IMR-90 (cell line): ENCODE measurements around the gene TSEN15. TPM values are rescaled to one million over a fixed set of nuclear protein-coding genes. Genes with fewer than 3 reads are reported as not detected.

Source experiments
- ATAC-seq: fragments of 200-7000 bp; cut with Tn5 transposase; 2 replicates; pipeline ENCODE4 v1.9.1; 2020; ENCODE audit warnings: low read depth, mild to moderate bottlenecking, moderate library complexity
- BruUV-seq: library from RNA; stranded (reverse); fragments of 400-500 nt; replicated peaks from 2 replicates; lab custom pipeline; 2021; lab: Mats Ljungman, UMichigan
- CTCF ChIA-PET: fragments of 300-600 bp; formaldehyde crosslinking; extraction: SDS; loops from one replicate; lab custom pipeline; 2021; ENCODE audit warnings: antibody characterized with exemption; lab: Yijun Ruan, JAX
- POLR2A ChIA-PET: fragments of 300-600 bp; sonication (Branson Sonifier 250); formaldehyde crosslinking; loops from one replicate; lab custom pipeline; 2022; ENCODE audit warnings: antibody characterized with exemption; ENCODE audit not compliant: unreplicated experiment; lab: Charles Lee
- DNase-seq: peaks from one replicate; pipeline ENCODE4 v3.0.0; 2013
- H2AFZ ChIP-seq: replicated peaks from 2 replicates; pipeline ENCODE3; 2013; ENCODE audit warnings: low read length, mild to moderate bottlenecking; ENCODE audit not compliant: poor library complexity
- H2AK5ac ChIP-seq: 2 replicates; pipeline ENCODE4 v1.6.1; 2013; ENCODE audit warnings: low read depth, low read length, inconsistent platforms
- H2AK9ac ChIP-seq: replicated peaks from 2 replicates; pipeline ENCODE3; 2013; ENCODE audit warnings: mild to moderate bottlenecking, low read depth, low read length, moderate library complexity; ENCODE audit not compliant: poor library complexity
- H2BK120ac ChIP-seq: 2 replicates; pipeline ENCODE4 v1.6.1; 2013; ENCODE audit warnings: low read depth, low read length, inconsistent platforms
- H2BK15ac ChIP-seq: 3 replicates; pipeline ENCODE4 v1.6.1; 2013; ENCODE audit warnings: low read depth, low read length, inconsistent platforms
- H2BK20ac ChIP-seq: 2 replicates; pipeline ENCODE4 v1.6.1; 2013; ENCODE audit warnings: low read depth, mild to moderate bottlenecking, inconsistent platforms, low read length, moderate library complexity
- H2BK5ac ChIP-seq: 2 replicates; pipeline ENCODE4 v1.6.1; 2013; ENCODE audit warnings: mild to moderate bottlenecking, low read depth, low read length, inconsistent platforms; ENCODE audit not compliant: poor library complexity, severe bottlenecking
- H3K14ac ChIP-seq: replicated peaks from 2 replicates; pipeline ENCODE4 v1.6.1; 2013; ENCODE audit warnings: low read depth, low read length, inconsistent platforms
- H3K18ac ChIP-seq: 2 replicates; pipeline ENCODE4 v1.6.1; 2013; ENCODE audit warnings: low read depth, low read length, control low read depth
- H3K23ac ChIP-seq: 2 replicates; pipeline ENCODE4 v1.6.1; 2013; ENCODE audit warnings: low read depth, low read length, inconsistent platforms
- H3K27ac ChIP-seq: 2 replicates; pipeline ENCODE4 v1.5.1; 2013; ENCODE audit warnings: mild to moderate bottlenecking, control low read depth, low read length; ENCODE audit not compliant: insufficient read depth
- H3K27me3 ChIP-seq: 2 replicates; pipeline ENCODE4 v1.6.1; 2013; ENCODE audit warnings: low read length; ENCODE audit not compliant: control insufficient read depth, insufficient read depth
- H3K36me3 ChIP-seq: 2 replicates; pipeline ENCODE4 v1.6.1; 2013; ENCODE audit warnings: low read length, mixed read lengths; ENCODE audit not compliant: control insufficient read depth, insufficient read depth
- H3K4ac ChIP-seq: 2 replicates; pipeline ENCODE4 v1.6.1; 2013; ENCODE audit warnings: low read depth, low read length, inconsistent platforms
- H3K4me1 ChIP-seq: 2 replicates; pipeline ENCODE4 v1.6.1; 2013; ENCODE audit warnings: low read length, mixed read lengths; ENCODE audit not compliant: control insufficient read depth, insufficient read depth
- H3K4me2 ChIP-seq: 2 replicates; pipeline ENCODE4 v1.6.1; 2013; ENCODE audit warnings: low read depth, mild to moderate bottlenecking, control low read depth, low read length, moderate library complexity
- H3K4me3 ChIP-seq: 2 replicates; pipeline ENCODE4 v1.5.1; 2013; ENCODE audit warnings: low read depth, mild to moderate bottlenecking, control low read depth, low read length, moderate library complexity; ENCODE audit not compliant: insufficient read depth
- H3K56ac ChIP-seq: 2 replicates; pipeline ENCODE4 v1.6.1; 2013; ENCODE audit warnings: low read length, inconsistent platforms; ENCODE audit not compliant: insufficient read depth; ENCODE audit errors: extremely low read depth
- H3K79me1 ChIP-seq, 2 experiments: 2 replicates each; pipeline ENCODE4 v1.6.1; 2013; ENCODE audit warnings: low read length in 2 of 2, inconsistent platforms in 1 of 2, low read depth in 1 of 2
- H3K9ac ChIP-seq: 2 replicates; pipeline ENCODE4 v1.6.1; 2013; ENCODE audit warnings: low read depth, low read length, control low read depth
- H3K9me1 ChIP-seq: 2 replicates; pipeline ENCODE4 v1.6.1; 2013; ENCODE audit warnings: low read length, inconsistent platforms; ENCODE audit not compliant: insufficient read depth
- H3K9me3 ChIP-seq: 2 replicates; pipeline ENCODE4 v1.6.1; 2013; ENCODE audit warnings: low read length; ENCODE audit not compliant: control insufficient read depth, insufficient read depth
- H4K20me1 ChIP-seq: 2 replicates; pipeline ENCODE4 v1.6.1; 2013; ENCODE audit warnings: low read length, inconsistent platforms; ENCODE audit not compliant: insufficient read depth
- H4K5ac ChIP-seq: 2 replicates; pipeline ENCODE4 v1.6.1; 2013; ENCODE audit warnings: mild to moderate bottlenecking, low read depth, low read length, control low read depth
- H4K8ac ChIP-seq, 2 experiments: 2 replicates each; pipeline ENCODE4 v1.6.1; 2013; ENCODE audit warnings: low read depth in 2 of 2, low read length in 2 of 2, control low read depth in 1 of 2, inconsistent platforms in 1 of 2
- H4K91ac ChIP-seq: 2 replicates; pipeline ENCODE4 v1.6.1; 2013; ENCODE audit warnings: low read depth, low read length, inconsistent platforms; ENCODE audit not compliant: insufficient read depth
- BHLHE40 ChIP-seq: fragments of 150-350 bp; IDR thresholded peaks from 2 replicates; pipeline ENCODE4 v1.6.1; 2016; ENCODE audit warnings: mild to moderate bottlenecking, low read depth, low read length
- CEBPB ChIP-seq: IDR thresholded peaks from 2 replicates; pipeline ENCODE4 v1.6.1; 2012; ENCODE audit warnings: low read depth, low read length, improper control_type of control experiment
- CHD1 ChIP-seq: IDR thresholded peaks from 2 replicates; pipeline ENCODE4 v1.6.1; 2012; ENCODE audit warnings: low read depth, low read length, improper control_type of control experiment
- CTCF ChIP-seq: conservative IDR thresholded peaks from 2 replicates; pipeline ENCODE4 v1.5.1; 2012; ENCODE audit warnings: mild to moderate bottlenecking, low read depth, low read length, improper control_type of control experiment
- ELK1 ChIP-seq: fragments of 150-350 bp; IDR thresholded peaks from 2 replicates; pipeline ENCODE4 v1.6.1; 2016; ENCODE audit warnings: low read depth, mild to moderate bottlenecking, low read length, moderate library complexity, borderline replicate concordance
- FOS ChIP-seq: fragments of 150-350 bp; IDR thresholded peaks from 2 replicates; pipeline ENCODE4 v1.6.1; 2016; ENCODE audit warnings: low read depth, low read length
- MAFK ChIP-seq: IDR thresholded peaks from 2 replicates; pipeline ENCODE4 v1.6.1; 2012; ENCODE audit warnings: low read depth, low read length, improper control_type of control experiment
- MAZ ChIP-seq: IDR thresholded peaks from 2 replicates; pipeline ENCODE4 v1.6.1; 2012; ENCODE audit warnings: low read depth, mild to moderate bottlenecking, low read length, improper control_type of control experiment, moderate library complexity, borderline replicate concordance
- MXI1 ChIP-seq: IDR thresholded peaks from 2 replicates; pipeline ENCODE4 v1.6.1; 2012; ENCODE audit warnings: low read depth, mild to moderate bottlenecking, low read length, moderate library complexity, borderline replicate concordance
- NFE2L2 ChIP-seq: fragments of 150-350 bp; IDR thresholded peaks from 2 replicates; pipeline ENCODE4 v1.6.1; 2016; ENCODE audit warnings: low read depth, mild to moderate bottlenecking, low read length
- POLR2A ChIP-seq: IDR thresholded peaks from 2 replicates; pipeline ENCODE4 v1.6.1; 2012; ENCODE audit warnings: mild to moderate bottlenecking, low read depth, low read length
- RAD21 ChIP-seq: IDR thresholded peaks from 2 replicates; pipeline ENCODE4 v1.6.1; 2012; ENCODE audit warnings: low read length, improper control_type of control experiment
- RCOR1 ChIP-seq: IDR thresholded peaks from 2 replicates; pipeline ENCODE4 v1.6.1; 2012; ENCODE audit warnings: mild to moderate bottlenecking, low read length, improper control_type of control experiment; ENCODE audit not compliant: insufficient replicate concordance
- RFX5 ChIP-seq: IDR thresholded peaks from 2 replicates; pipeline ENCODE4 v1.8.0; 2012; ENCODE audit warnings: low read depth, mild to moderate bottlenecking, low read length, moderate library complexity
- SMC3 ChIP-seq: fragments of 150-350 bp; IDR thresholded peaks from 2 replicates; pipeline ENCODE4 v1.6.1; 2016; ENCODE audit warnings: low read depth, mild to moderate bottlenecking, antibody characterized with exemption, low read length, moderate library complexity
- USF2 ChIP-seq: fragments of 150-350 bp; IDR thresholded peaks from 2 replicates; pipeline ENCODE4 v1.6.1; 2017; ENCODE audit warnings: mild to moderate bottlenecking, antibody characterized with exemption, low read length, low read depth
- WGBS, 2 experiments: methylation state at CpG; one replicate each; pipeline versions ENCODE4 v1.1.5 to v1.1.7; 2013; ENCODE audit warnings: missing lambda C conversion rate in 2 of 2; ENCODE audit not compliant: insufficient read length in 1 of 2; ENCODE audit errors: extremely low coverage in 2 of 2; 5-methylcytosine and 5-hydroxymethylcytosine counted together
- dilution Hi-C: fragments of 300-500 bp; cut with HindIII; formaldehyde crosslinking; loops from one replicate; pipeline ENCODE4 v1.14.3; 2018; ENCODE audit warnings: low sequenced_read_pairs; ENCODE audit not compliant: unreplicated experiment
- in situ Hi-C: fragments of 300-500 bp; cut with MboI; formaldehyde crosslinking; loops from 3 replicates; pipeline ENCODE4 v1.14.3; 2019; ENCODE audit warnings: low sequenced_read_pairs, inconsistent platforms, mixed read lengths
- intact Hi-C: fragments of 100-400 bp; cut with micrococcal nuclease; formaldehyde crosslinking; loops from 2 replicates; pipeline ENCODE4 v1.10.0; 2022
- polyA plus RNA-seq, 3 experiments: library from polyadenylated mRNA; depleted of rRNA; stranded (reverse); fragments of >200 nt; gene quantifications; 2 replicates each; pipeline ENCODE4 v1.2.3, GENCODE V29; 2012; ENCODE audit warnings: low replicate concordance in 1 of 3
- total RNA-seq: library from RNA; depleted of rRNA; stranded (reverse); fragments of >200 nt; gene quantifications from 2 replicates; pipeline ENCODE4 v1.2.3, GENCODE V29; 2012

Gene TSEN15
- total and polyA plus RNA-seq, 2 of the 4 experiments (the other 2 are of a cell fraction): 32.4 to 45.0 TPM

- CTCF ChIA-PET: interaction anchor here (0.9 to 1.2 kb wide), 2 partner anchors 9 to 130 kb away, joined by 3 read pairs; no protein-coding TSS in a partner anchor
- Histone ChIP-seq H2BK20ac (no peak overlapping the region), H3K56ac (no peak overlapping the region), H3K4ac (no peak overlapping the region), H2BK120ac (no peak overlapping the region), H4K8ac (no peak overlapping the region), H3K4me2 (no peak overlapping the region), H3K4me3 (no peak overlapping the region), H3K36me3 (no peaks in the 10 kb centered on the region), H4K5ac (no peak overlapping the region), H2BK15ac (no peak overlapping the region), H2AK9ac (no peak overlapping the region), H4K20me1 (no peaks in the 10 kb centered on the region), H2AFZ (no peak overlapping the region), H2AK5ac (no peak overlapping the region), H3K9ac (no peak overlapping the region), H3K27me3 (no peaks in the 10 kb centered on the region), H3K27ac (no peak overlapping the region), H3K79me1 (no peaks in the 10 kb centered on the region), H3K14ac (no peak overlapping the region), H3K9me1 (no peaks in the 10 kb centered on the region), H4K91ac (no peak overlapping the region), H3K9me3 (no peaks in the 10 kb centered on the region), H2BK5ac (no peak overlapping the region), H3K18ac (no peak overlapping the region), H3K23ac (no peak overlapping the region), H3K4me1 (no peaks in the 10 kb centered on the region)
- no TSS peak for BruUV-seq
- ATAC-seq: no peak
- no CpG with 5 or more reads among the region's 2 CpGs for WGBS, 2 experiments
- TF ChIP-seq USF2 (no peak), MXI1 (no peak), MAFK (no peak), FOS (no peak), NFE2L2 (no peak), BHLHE40 (no peak), POLR2A (no peak), MAZ (no peak), CEBPB (no peak), SMC3 (no peak), RAD21 (no peak), CHD1 (no peak), CTCF (no peak), RFX5 (no peak), ELK1 (no peak), RCOR1 (no peak)
- POLR2A ChIA-PET: no interaction called here
- no peak for DNase-seq
- in situ Hi-C loops (no loop called here), intact Hi-C loops (no loop called here), dilution Hi-C loops (no loop called here)
Measured at GRCh38 chr1:184112176-184112948, 60.8 kb downstream of the TSEN15 start.
